Naive thymus-derived CD4-positive, alpha-beta T cell (primary cell): Measurements from ENCODE around the gene NHLH1. TPM values are rescaled to one million over a fixed set of nuclear protein-coding genes. Genes with fewer than 3 reads are reported as not detected.

Experiments used
- ATAC-seq: fragments of 150-1000 bp; cut with Tn5 transposase; 2 replicates; pipeline ENCODE4 v1.10.0; 2021; ENCODE audit warnings: mild to moderate bottlenecking, moderate library complexity
- CTCF ChIA-PET: fragments of 350-600 bp; sonication (Branson Sonifier 250); formaldehyde crosslinking; loops from one replicate; lab custom pipeline; 2021; ENCODE audit warnings: antibody characterized with exemption; lab: Charles Lee
- POLR2A ChIA-PET: fragments of 350-600 bp; sonication (Branson Sonifier 250); formaldehyde crosslinking; loops from one replicate; lab custom pipeline; 2021; ENCODE audit warnings: antibody characterized with exemption, inconsistent platforms; lab: Charles Lee
- DNase-seq, 9 donors: peaks; one replicate each; pipeline versions ENCODE4 v3.0.0 to v3.0.0-alpha.2; 2020 to 2022; ENCODE audit warnings: mixed read lengths in 1 of 9
- H3K27ac ChIP-seq: one replicate; pipeline ENCODE4 v1.7.0; 2013; ENCODE audit warnings: mild to moderate bottlenecking, low read depth, low read length, moderate library complexity
- H3K27me3 ChIP-seq, 2 donors: one replicate each; pipeline ENCODE4 v1.7.0; 2013; ENCODE audit warnings: low read length in 2 of 2, mild to moderate bottlenecking in 2 of 2, moderate library complexity in 2 of 2; ENCODE audit not compliant: control insufficient read depth in 2 of 2, insufficient read depth in 2 of 2
- H3K36me3 ChIP-seq, 3 experiments: 1 replicate in 2 of 3; 2 replicates in 1 of 3; pipeline ENCODE4 v1.7.0; 2013; ENCODE audit warnings: low read length in 3 of 3, mild to moderate bottlenecking in 3 of 3, moderate library complexity in 1 of 3; ENCODE audit not compliant: insufficient read depth in 3 of 3, control insufficient read depth in 2 of 3
- H3K4me1 ChIP-seq, 2 donors: one replicate each; pipeline ENCODE4 v1.7.0; 2013; ENCODE audit warnings: low read length in 2 of 2, mild to moderate bottlenecking in 2 of 2, moderate library complexity in 1 of 2; ENCODE audit not compliant: control insufficient read depth in 2 of 2, insufficient read depth in 2 of 2
- H3K4me3 ChIP-seq: 2 replicates; pipeline ENCODE4 v1.7.0; 2013; ENCODE audit warnings: mild to moderate bottlenecking, low read length
- H3K9me3 ChIP-seq, 3 experiments: 1 replicate in 2 of 3; 2 replicates in 1 of 3; pipeline ENCODE4 v1.7.0; 2013; ENCODE audit warnings: low read length in 3 of 3; ENCODE audit not compliant: control insufficient read depth in 2 of 3
- H3K27ac Mint-ChIP-seq, 9 donors: one replicate each; pipeline ENCODE4 v1.8.0; 2020 to 2022; ENCODE audit warnings: mixed read lengths in 9 of 9, mild to moderate bottlenecking in 8 of 9, moderate library complexity in 5 of 9, inconsistent platforms in 2 of 9
- H3K27me3 Mint-ChIP-seq, 5 donors: one replicate each; pipeline ENCODE4 v1.8.0; 2021 to 2022; ENCODE audit warnings: mixed read lengths in 5 of 5, mild to moderate bottlenecking in 1 of 5
- H3K36me3 Mint-ChIP-seq, 5 donors: one replicate each; pipeline ENCODE4 v1.8.0; 2020 to 2022; ENCODE audit warnings: mixed read lengths in 5 of 5, mild to moderate bottlenecking in 3 of 5, inconsistent platforms in 1 of 5
- H3K4me1 Mint-ChIP-seq, 7 donors: one replicate each; pipeline ENCODE4 v1.8.0; 2020 to 2022; ENCODE audit warnings: mixed read lengths in 7 of 7, mild to moderate bottlenecking in 3 of 7, inconsistent platforms in 1 of 7
- H3K4me3 Mint-ChIP-seq, 10 donors: one replicate each; pipeline ENCODE4 v1.8.0; 2020 to 2022; ENCODE audit warnings: mild to moderate bottlenecking in 10 of 10, mixed read lengths in 10 of 10, moderate library complexity in 6 of 10, inconsistent platforms in 2 of 10
- H3K9me3 Mint-ChIP-seq, 11 donors: one replicate each; pipeline ENCODE4 v1.8.0; 2020 to 2022; ENCODE audit warnings: mixed read lengths in 11 of 11, mild to moderate bottlenecking in 4 of 11, inconsistent platforms in 1 of 11, moderate library complexity in 1 of 11
- intact Hi-C, 2 donors: fragments of 100-400 bp; cut with micrococcal nuclease; formaldehyde crosslinking; loops; one replicate each; pipeline ENCODE4 v1.15.1; 2023
- polyA plus RNA-seq, 2 donors: library from polyadenylated mRNA; unstranded; fragments of 300-500 nt; fragmentation: Illumina TruSeq; gene quantifications; one replicate each; pipeline ENCODE4 v1.2.3, GENCODE V29; 2021
- total RNA-seq, 6 experiments: library from RNA in 5 of 6; stranded (reverse) in 5 of 6; gene quantifications; 1 replicate in 5 of 6; 2 replicates in 1 of 6; pipeline ENCODE4 v1.2.3 and lab custom pipeline; 2021 to 2026

The NHLH1 gene
- under 1 TPM; 0.11 to 0.58 (median 0.42) TPM for total RNA-seq
- polyA plus RNA-seq: not detected
- total RNA-seq (lab: John Stamatoyannopoulos, UW): not detected

DNA sequence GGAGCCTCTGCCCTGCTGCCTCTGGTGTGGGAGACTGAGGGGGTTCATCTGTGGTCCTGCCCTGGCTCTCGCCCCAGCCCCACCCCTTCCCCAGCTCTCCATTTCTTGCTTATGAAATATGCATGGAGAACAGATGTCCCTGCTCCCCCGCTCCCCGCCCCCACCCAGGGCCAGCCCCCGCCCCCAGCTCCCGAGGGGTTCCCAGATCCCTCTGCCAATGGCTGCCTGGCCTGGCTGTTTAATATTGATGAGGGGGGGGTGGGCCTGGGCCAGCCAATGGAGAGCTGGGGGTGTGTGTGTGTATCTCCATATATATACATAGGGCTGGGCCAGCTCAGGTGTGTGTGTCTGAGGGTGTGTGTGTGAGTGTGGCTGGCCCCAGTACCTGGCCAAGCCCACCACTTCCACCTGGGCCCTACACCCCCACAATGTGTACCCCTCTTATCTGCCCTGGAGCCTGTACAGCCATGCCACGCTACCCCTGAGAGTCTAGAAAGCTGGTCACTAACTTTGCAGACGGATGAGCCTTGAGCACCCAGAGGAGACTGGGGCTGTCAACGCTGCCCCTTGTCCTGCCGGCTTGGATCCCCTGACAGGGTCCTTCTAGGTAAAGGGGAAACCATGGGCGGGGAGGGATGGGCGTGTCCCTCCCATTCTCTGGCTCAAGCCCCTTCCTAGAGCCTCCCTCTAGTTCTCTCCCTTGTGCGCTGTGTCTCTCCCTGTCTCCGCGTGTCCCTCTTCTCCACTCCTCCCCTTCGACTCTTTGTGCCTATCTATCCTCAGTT, at the start of gene NHLH1:
TSS of gene NHLH1 (plus strand) at position 341 of the 785 bp plus-strand sequence. CDS start 3,661 bp downstream, outside the sequence.
- DNase-seq: peak in 1 of 9 donors; percentile 14
- Mint-ChIP-seq H3K36me3 (peaks cover 0 to 4% (median 0%) of the 10 kb centered on the region in 5 donors), H3K4me3 (no peak within 1 kb of the TSS), H3K4me1 (peaks cover 0 to 8% (median 4%) of the 10 kb centered on the region in 7 donors), H3K27ac (peak within 1 kb of the TSS in 2 of 9 donors; percentile 37 to 48), H3K9me3 (no peaks in the 10 kb centered on the region), H3K27me3 (no peaks in the 10 kb centered on the region)
- H3K9me3 ChIP-seq: no peaks in the 10 kb centered on the region
- no peak within 1 kb of the TSS for H3K27ac ChIP-seq
- CTCF ChIA-PET: no interaction called here
- H3K4me3 ChIP-seq: no peak within 1 kb of the TSS
- no peaks in the 10 kb centered on the region for H3K4me1 ChIP-seq
- no peaks in the 10 kb centered on the region for H3K27me3 ChIP-seq
- POLR2A ChIA-PET: no interaction called here
- no peak for ATAC-seq
- H3K36me3 ChIP-seq: no peaks in the 10 kb centered on the region
- intact Hi-C loops: no loop called here

DNA sequence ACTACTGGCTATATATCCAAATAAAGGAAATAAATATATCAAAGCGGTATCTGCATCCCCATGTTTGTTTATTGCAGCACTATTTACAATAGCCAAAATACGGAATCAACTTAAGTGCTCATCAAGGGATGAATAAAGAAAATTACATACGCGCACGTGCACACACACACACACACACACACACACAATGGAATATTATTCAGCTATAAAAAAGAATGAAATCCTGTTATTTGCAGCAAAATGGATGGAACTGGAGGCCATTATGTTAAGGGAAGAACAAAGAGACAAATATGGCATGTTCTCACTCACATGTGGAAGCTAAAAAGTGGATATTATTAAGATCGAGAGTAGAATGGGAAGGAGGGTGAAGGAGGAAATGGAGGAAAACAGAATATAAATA, 44.0 kb upstream of the NHLH1 start:
- Mint-ChIP-seq H3K27me3 (no peaks in the 10 kb centered on the region), H3K4me3 (no peak overlapping the region), H3K4me1 (peaks cover 9 to 36% (median 29%) of the 10 kb centered on the region in 7 donors), H3K9me3 (peaks cover 0 to 3% (median 0%) of the 10 kb centered on the region in 11 donors), H3K36me3 (peaks cover 14 to 64% (median 58%) of the 10 kb centered on the region in 5 donors), H3K27ac (peak overlapping the region in 1 of 9 donors; percentile 48)
- no peaks in the 10 kb centered on the region for H3K4me1 ChIP-seq
- H3K4me3 ChIP-seq: no peak overlapping the region
- POLR2A ChIA-PET: no interaction called here
- H3K27ac ChIP-seq: no peak overlapping the region
- ATAC-seq (no peak), DNase-seq (no peak)
- CTCF ChIA-PET: no interaction called here
- H3K27me3 ChIP-seq: no peaks in the 10 kb centered on the region
- H3K9me3 ChIP-seq: no peaks in the 10 kb centered on the region
- H3K36me3 ChIP-seq: peaks cover 26 to 80% (median 26%) of the 10 kb centered on the region in 3 experiments
- intact Hi-C loops: no loop called here

DNA sequence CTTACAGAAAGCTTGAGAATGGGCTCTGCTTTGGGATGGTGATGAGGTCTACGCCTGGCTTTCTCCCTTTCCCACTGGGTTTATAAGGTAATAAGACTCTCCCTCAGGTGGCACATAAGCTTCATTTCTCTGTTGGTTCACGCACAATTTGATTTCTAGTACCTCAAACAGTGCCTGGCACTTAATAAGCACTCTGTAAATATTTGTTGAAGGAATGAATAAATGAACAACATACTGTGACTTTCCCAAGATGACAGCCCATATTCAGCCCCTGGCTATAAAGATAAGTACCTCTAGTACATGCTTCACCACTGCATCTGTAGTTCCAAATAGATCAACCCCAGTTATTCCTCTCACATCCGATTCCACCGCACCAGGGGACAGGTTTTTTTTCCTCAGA, 41.6 kb upstream of the NHLH1 start:
- DNase-seq (no peak), ATAC-seq (no peak)
- Mint-ChIP-seq H3K4me3 (no peak overlapping the region), H3K36me3 (peaks cover 12 to 56% (median 49%) of the 10 kb centered on the region in 5 donors), H3K27ac (peak overlapping the region in 3 of 9 donors; percentile 12 to 41 (median 18)), H3K4me1 (peaks cover 3 to 22% (median 17%) of the 10 kb centered on the region in 7 donors), H3K9me3 (no peaks in the 10 kb centered on the region), H3K27me3 (no peaks in the 10 kb centered on the region)
- CTCF ChIA-PET: no interaction called here
- POLR2A ChIA-PET: interaction anchor here (1.1 kb wide), 1 partner anchor 16 kb away, joined by 3 read pairs; no protein-coding TSS in a partner anchor
- intact Hi-C loops: no loop called here
- H3K27me3 ChIP-seq: no peaks in the 10 kb centered on the region
- peaks cover 23 to 83% (median 43%) of the 10 kb centered on the region in 3 experiments for H3K36me3 ChIP-seq
- no peak overlapping the region for H3K27ac ChIP-seq
- no peak overlapping the region for H3K4me3 ChIP-seq
- no peaks in the 10 kb centered on the region for H3K9me3 ChIP-seq
- no peaks in the 10 kb centered on the region for H3K4me1 ChIP-seq

DNA sequence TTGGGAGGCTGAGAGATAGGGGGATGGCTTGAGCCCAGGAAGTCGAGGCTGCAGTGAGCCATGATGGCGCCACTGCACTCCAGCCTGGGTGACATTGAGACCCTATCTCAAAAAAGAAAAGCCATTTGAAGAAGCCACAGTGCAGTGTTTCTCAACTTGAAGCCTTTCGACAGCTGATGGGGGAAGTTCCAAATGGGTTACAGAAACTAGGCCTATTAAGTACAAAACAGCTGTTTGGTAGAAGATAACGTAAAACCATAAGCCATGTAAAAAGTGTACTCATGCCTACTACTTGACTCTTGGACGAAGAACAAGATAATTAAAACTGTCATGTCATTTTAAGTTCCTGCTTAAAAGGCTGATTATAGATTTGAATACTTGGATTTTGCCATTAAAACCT, 40.5 kb upstream of the NHLH1 start:
- Mint-ChIP-seq H3K4me3 (no peak overlapping the region), H3K36me3 (peaks cover 16 to 56% (median 41%) of the 10 kb centered on the region in 5 donors), H3K27ac (no peak overlapping the region), H3K27me3 (no peaks in the 10 kb centered on the region), H3K4me1 (peaks cover 3 to 17% (median 11%) of the 10 kb centered on the region in 7 donors), H3K9me3 (no peaks in the 10 kb centered on the region)
- ATAC-seq (no peak), DNase-seq (no peak)
- intact Hi-C loops: no loop called here
- no peaks in the 10 kb centered on the region for H3K27me3 ChIP-seq
- no peaks in the 10 kb centered on the region for H3K9me3 ChIP-seq
- H3K36me3 ChIP-seq: peaks cover 23 to 89% (median 45%) of the 10 kb centered on the region in 3 experiments
- CTCF ChIA-PET: no interaction called here
- H3K4me1 ChIP-seq: no peaks in the 10 kb centered on the region
- no peak overlapping the region for H3K27ac ChIP-seq
- POLR2A ChIA-PET: no interaction called here
- H3K4me3 ChIP-seq: no peak overlapping the region

DNA sequence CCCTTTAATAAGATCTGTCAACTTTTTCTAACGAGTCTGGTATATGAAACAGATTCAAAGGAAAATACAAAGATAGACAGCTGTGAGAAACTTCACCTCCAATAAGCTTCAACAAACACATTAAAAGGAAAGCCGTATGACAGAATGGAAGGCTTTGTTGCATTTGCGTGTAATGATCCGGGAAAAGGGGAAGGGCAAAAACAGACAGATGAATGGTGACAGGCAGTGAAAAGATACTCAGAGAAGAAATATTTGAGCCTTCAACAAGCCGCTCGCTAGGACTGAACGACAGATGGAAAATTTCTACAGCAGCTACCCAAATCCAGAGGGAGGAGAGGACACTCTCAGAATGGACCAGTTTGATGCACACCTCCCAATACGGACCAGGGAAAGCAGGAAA, 38.7 kb upstream of the NHLH1 start:
- H3K9me3 Mint-ChIP-seq: no peaks in the 10 kb centered on the region
- Histone ChIP-seq H3K9me3 (no peaks in the 10 kb centered on the region), H3K4me3 (no peak overlapping the region), H3K27me3 (no peaks in the 10 kb centered on the region), H3K36me3 (peaks cover 27 to 95% (median 49%) of the 10 kb centered on the region in 3 experiments), H3K27ac (no peak overlapping the region), H3K4me1 (no peaks in the 10 kb centered on the region)
- intact Hi-C loops: no loop called here
- ATAC-seq (no peak), DNase-seq (no peak)
- H3K27me3 Mint-ChIP-seq: no peaks in the 10 kb centered on the region
- no peak overlapping the region for H3K4me3 Mint-ChIP-seq
- peaks cover 0 to 10% (median 5%) of the 10 kb centered on the region in 7 donors for H3K4me1 Mint-ChIP-seq
- H3K27ac Mint-ChIP-seq: peak overlapping the region in 2 of 9 donors; percentile 26 to 36
- POLR2A ChIA-PET: interaction anchor here (0.5 kb wide), 1 partner anchor 176 kb away, joined by 3 read pairs; no protein-coding TSS in a partner anchor
- CTCF ChIA-PET: interaction anchor here (1.2 kb wide), 1 partner anchor 27 kb away, joined by 3 read pairs; no protein-coding TSS in a partner anchor
- peaks cover 16 to 52% (median 28%) of the 10 kb centered on the region in 5 donors for H3K36me3 Mint-ChIP-seq

DNA sequence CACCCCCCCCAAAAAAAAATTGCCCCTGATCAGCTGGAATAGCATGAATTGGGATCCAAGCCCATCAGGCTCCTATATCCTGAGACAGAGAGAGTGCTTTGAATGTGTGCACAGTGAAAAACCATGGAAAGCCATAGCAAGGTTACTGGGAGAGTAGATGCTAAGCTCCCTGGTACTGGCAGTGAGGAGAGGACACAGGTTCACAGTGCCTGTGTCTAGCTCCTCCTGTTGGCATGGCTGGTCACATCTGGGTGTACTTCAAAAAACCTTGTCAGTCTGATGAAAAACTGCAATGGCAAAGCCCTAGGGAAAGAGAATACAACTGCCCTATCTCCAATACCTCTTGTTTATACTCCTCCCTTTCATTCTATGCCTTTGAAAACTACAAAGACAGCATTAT, 36.8 kb upstream of the NHLH1 start:
- CTCF ChIA-PET: no interaction called here
- Histone ChIP-seq H3K27me3 (no peaks in the 10 kb centered on the region), H3K9me3 (no peaks in the 10 kb centered on the region), H3K4me1 (no peaks in the 10 kb centered on the region), H3K27ac (no peak overlapping the region), H3K4me3 (no peak overlapping the region), H3K36me3 (peaks cover 30 to 96% (median 45%) of the 10 kb centered on the region in 3 experiments)
- ATAC-seq (no peak), DNase-seq (no peak)
- peak overlapping the region in 4 of 9 donors; percentile 6 to 74 (median 34) for H3K27ac Mint-ChIP-seq
- H3K9me3 Mint-ChIP-seq: no peaks in the 10 kb centered on the region
- peaks cover 0 to 10% (median 5%) of the 10 kb centered on the region in 7 donors for H3K4me1 Mint-ChIP-seq
- POLR2A ChIA-PET: no interaction called here
- intact Hi-C loops: no loop called here
- no peak overlapping the region for H3K4me3 Mint-ChIP-seq
- H3K27me3 Mint-ChIP-seq: no peaks in the 10 kb centered on the region
- H3K36me3 Mint-ChIP-seq: peaks cover 15 to 56% (median 23%) of the 10 kb centered on the region in 5 donors
